Tibial nerve (tissue), 4 donors: Measurements from ENCODE around the gene LTBP1. TPM values are rescaled to one million over a fixed set of nuclear protein-coding genes. Genes with fewer than 3 reads are reported as not detected.

ENCODE experiments used
- DNase-seq, 2 donors: peaks; one replicate each; pipeline ENCODE4 v3.0.0-alpha.2; 2019; ENCODE audit warnings: low spot score in 2 of 2
- H3K27ac ChIP-seq, 4 donors: fragments of 200-600 bp; sonication (generic) in 3 of 4; one replicate each; pipeline ENCODE4 v1.5.1; 2017 to 2019; ENCODE audit warnings: mild to moderate bottlenecking in 1 of 4
- H3K27me3 ChIP-seq, 2 donors: fragments of 200-600 bp; sonication (generic) in 1 of 2; one replicate each; pipeline versions ENCODE4 v1.5.1 to v1.6.0; 2017 to 2019
- H3K36me3 ChIP-seq, 3 donors: fragments of 200-600 bp; sonication (generic); one replicate each; pipeline ENCODE4 v1.5.1; 2018 to 2019
- H3K4me1 ChIP-seq, 4 donors: fragments of 200-600 bp; sonication (generic) in 3 of 4; one replicate each; pipeline ENCODE4 v1.5.1; 2017 to 2019
- H3K4me3 ChIP-seq, 4 donors: fragments of 200-600 bp; sonication (generic) in 3 of 4; one replicate each; pipeline ENCODE4 v1.5.1; 2017 to 2019; ENCODE audit warnings: mild to moderate bottlenecking in 1 of 4, moderate library complexity in 1 of 4
- H3K9me3 ChIP-seq, 4 donors: fragments of 200-600 bp; sonication (generic) in 3 of 4; one replicate each; pipeline ENCODE4 v1.5.1; 2017 to 2019
- CTCF ChIP-seq, 5 experiments: fragments of 200-600 bp in 3 of 5; fragments of 450-650 bp in 2 of 5; sonication (generic) in 3 of 5; IDR thresholded peaks; one replicate each; pipeline ENCODE4 v1.5.1; 2016 to 2019; ENCODE audit warnings: antibody characterized with exemption in 5 of 5, mild to moderate bottlenecking in 3 of 5, moderate library complexity in 2 of 5
- EP300 ChIP-seq, 2 donors: sonication (generic); formaldehyde crosslinking; IDR thresholded peaks; one replicate each; pipeline ENCODE4 v1.6.1; 2017; ENCODE audit warnings: antibody characterized with exemption in 2 of 2, mild to moderate bottlenecking in 1 of 2
- POLR2A ChIP-seq, 2 donors: fragments of 450-650 bp; IDR thresholded peaks; one replicate each; pipeline ENCODE4 v1.6.1; 2017; ENCODE audit warnings: antibody characterized with exemption in 2 of 2, mild to moderate bottlenecking in 2 of 2, moderate library complexity in 2 of 2
- WGBS, 2 donors: methylation state at CpG; one replicate each; pipeline ENCODE4 v1.1.5; 2018; 5-methylcytosine and 5-hydroxymethylcytosine counted together
- total RNA-seq, 4 donors: library from RNA; depleted of rRNA; stranded (reverse); fragments of >200 nt; gene quantifications; one replicate each; pipeline ENCODE4 v1.1.0, GENCODE V29; 2016

Gene LTBP1
- total RNA-seq, 4 donors from 2014 or later, result 29.4 to 89.8 (median 50.6) TPM

- Histone ChIP-seq H3K36me3 (no peaks in the 10 kb centered on the region), H3K4me1 (peaks cover 0 to 19% (median 5%) of the 10 kb centered on the region in 4 donors), H3K4me3 (no peak overlapping the region), H3K27ac (peak overlapping the region in 1 of 4 donors; percentile 44), H3K27me3 (no peaks in the 10 kb centered on the region), H3K9me3 (peaks cover 0 to 5% (median 0%) of the 10 kb centered on the region in 4 donors)
- no peak for DNase-seq
- WGBS, 2 donors, result 59 to 69% methylated on average over 5 of the region's 5 CpGs
- TF ChIP-seq EP300 (IDR thresholded peaks at IDR 0.05) (no peak), POLR2A (IDR thresholded peaks at IDR 0.05) (no peak), CTCF (IDR thresholded peaks at IDR 0.05) (no peak)
These were observed 444.9 kb downstream of the LTBP1 start for GRCh38 chr2:33391529-33392255.

GRCh38 chr2:33392366-33392765 is 445.6 kb downstream of the LTBP1 start:
- TF ChIP-seq CTCF (IDR thresholded peaks at IDR 0.05), result no peak
- no peak for TF ChIP-seq EP300 (IDR thresholded peaks at IDR 0.05)
- no peak for TF ChIP-seq POLR2A (IDR thresholded peaks at IDR 0.05)
- DNase-seq, result no peak
- no peak overlapping the region for H3K27ac ChIP-seq

GRCh38 chr2:33395034-33395433 is 448.3 kb downstream of the LTBP1 start:
- H3K4me1 ChIP-seq, result peaks cover 0 to 19% (median 5%) of the 10 kb centered on the region in 4 donors
- no peak for DNase-seq
- H3K27ac ChIP-seq, result no peak overlapping the region
- TF ChIP-seq EP300 (IDR thresholded peaks at IDR 0.05) (no peak), CTCF (IDR thresholded peaks at IDR 0.05) (no peak), POLR2A (IDR thresholded peaks at IDR 0.05) (no peak)
- no peak overlapping the region for H3K4me3 ChIP-seq
- 77 to 93% methylated on average over 3 of the region's 3 CpGs for WGBS, 2 donors
- peaks cover 0 to 5% (median 0%) of the 10 kb centered on the region in 4 donors for H3K9me3 ChIP-seq
- H3K27me3 ChIP-seq, result no peaks in the 10 kb centered on the region
- no peaks in the 10 kb centered on the region for H3K36me3 ChIP-seq

More at GRCh38 chr2:33392366-33392765, 445.6 kb downstream of the LTBP1 start:
- no peak overlapping the region for H3K4me3 ChIP-seq
- no peaks in the 10 kb centered on the region for H3K27me3 ChIP-seq
- WGBS, 2 donors, result 89 to 91% methylated on average over 4 of the region's 4 CpGs
- H3K4me1 ChIP-seq, result peaks cover 0 to 19% (median 5%) of the 10 kb centered on the region in 4 donors
- H3K36me3 ChIP-seq, result no peaks in the 10 kb centered on the region
- H3K9me3 ChIP-seq, result peaks cover 0 to 5% (median 0%) of the 10 kb centered on the region in 4 donors

- Histone ChIP-seq H3K4me3 (no peak overlapping the region), H3K4me1 (peaks cover 0 to 19% (median 4%) of the 10 kb centered on the region in 4 donors), H3K9me3 (peaks cover 0 to 5% (median 0%) of the 10 kb centered on the region in 4 donors), H3K36me3 (no peaks in the 10 kb centered on the region), H3K27ac (peak overlapping the region in 2 of 4 donors; percentile 64 to 68), H3K27me3 (no peaks in the 10 kb centered on the region)
- peak; percentile 26 to 40 for DNase-seq
- TF ChIP-seq EP300 (IDR thresholded peaks at IDR 0.05), result no peak
- no peak for TF ChIP-seq POLR2A (IDR thresholded peaks at IDR 0.05)
- TF ChIP-seq CTCF (IDR thresholded peaks at IDR 0.05), result peak; percentile 25 to 48 (median 34)
These were observed 449.0 kb downstream of the LTBP1 start for GRCh38 chr2:33395655-33396249.

GRCh38 chr2:33404321-33404720 is 457.6 kb downstream of the LTBP1 start:
- H3K4me3 ChIP-seq, result no peak overlapping the region
- 80 to 86% methylated on average over 5 of the region's 5 CpGs for WGBS, 2 donors
- no peaks in the 10 kb centered on the region for H3K4me1 ChIP-seq
- no peak for DNase-seq
- no peak overlapping the region for H3K27ac ChIP-seq
- no peaks in the 10 kb centered on the region for H3K27me3 ChIP-seq
- TF ChIP-seq POLR2A (IDR thresholded peaks at IDR 0.05) (no peak), EP300 (IDR thresholded peaks at IDR 0.05) (no peak), CTCF (IDR thresholded peaks at IDR 0.05) (no peak)
- no peaks in the 10 kb centered on the region for H3K36me3 ChIP-seq
- peaks cover 0 to 12% (median 4%) of the 10 kb centered on the region in 4 donors for H3K9me3 ChIP-seq
